Neural cell (in vitro differentiated cells): ENCODE data around the gene PTPRA. TPM values are rescaled to one million over a fixed set of nuclear protein-coding genes. Genes with fewer than 3 reads are reported as not detected.

Source experiments
- H2AFZ ChIP-seq: fragments of 200-600, 300-800 bp; sonication (generic), shearing (Covaris generic); 2 replicates; pipeline ENCODE4 v1.6.0; 2014; ENCODE audit warnings: low read depth, mild to moderate bottlenecking, antibody characterized with exemption, low read length, moderate library complexity
- H3F3A ChIP-seq: fragments of 200-600 bp; shearing (Covaris generic); 2 replicates; pipeline ENCODE4 v1.6.1; 2016; ENCODE audit warnings: mild to moderate bottlenecking, moderate library complexity, mixed read lengths, antibody characterized with exemption, low read length; ENCODE audit not compliant: insufficient read depth, poor library complexity, severe bottlenecking
- H3K27ac ChIP-seq: fragments of 200-600, 300-800 bp; sonication (generic), shearing (Covaris generic); 2 replicates; pipeline ENCODE4 v1.5.1; 2014; ENCODE audit warnings: mild to moderate bottlenecking, low read length, moderate library complexity
- H3K27me3 ChIP-seq: fragments of 300-800, 200-600 bp; sonication (generic), shearing (Covaris generic); 2 replicates; pipeline ENCODE4 v1.6.0; 2014; ENCODE audit warnings: mild to moderate bottlenecking, low read depth, low read length, moderate library complexity; ENCODE audit not compliant: insufficient read depth
- H3K36me3 ChIP-seq: fragments of 300-800, 200-600 bp; sonication (generic), shearing (Covaris generic); 2 replicates; pipeline ENCODE4 v1.5.1; 2014; ENCODE audit warnings: mild to moderate bottlenecking, antibody characterized with exemption, low read length, moderate library complexity; ENCODE audit not compliant: insufficient read depth
- H3K4me2 ChIP-seq: fragments of 300-800, 200-600 bp; sonication (generic), shearing (Covaris generic); 2 replicates; pipeline ENCODE4 v1.6.0; 2014; ENCODE audit warnings: mild to moderate bottlenecking, low read length
- H3K4me3 ChIP-seq: fragments of 300-800, 200-600 bp; sonication (generic), shearing (Covaris generic); 2 replicates; pipeline ENCODE4 v1.5.1; 2014; ENCODE audit warnings: mild to moderate bottlenecking, low read length, moderate library complexity
- H3K79me2 ChIP-seq: fragments of 200-600 bp; shearing (Covaris generic); replicated peaks from 2 replicates; pipeline ENCODE4 v1.6.0; 2014; ENCODE audit warnings: mild to moderate bottlenecking, low read length, moderate library complexity; ENCODE audit not compliant: insufficient read depth
- H3K9ac ChIP-seq: fragments of 300-800, 200-600 bp; sonication (generic), shearing (Covaris generic); 2 replicates; pipeline ENCODE4 v1.6.1; 2016; ENCODE audit warnings: mild to moderate bottlenecking, low read length, mixed read lengths
- H3K9me2 ChIP-seq: fragments of 200-600 bp; shearing (Covaris generic); 2 replicates; pipeline ENCODE4 v1.6.1; 2016; ENCODE audit warnings: mild to moderate bottlenecking, low read length, mixed read lengths; ENCODE audit not compliant: insufficient read depth
- H3K9me3 ChIP-seq: fragments of 200-600, 300-800 bp; sonication (generic), shearing (Covaris generic); 2 replicates; pipeline ENCODE4 v1.6.1; 2016; ENCODE audit warnings: mild to moderate bottlenecking, mixed run types, low read length, moderate library complexity, mixed read lengths
- H4K20me1 ChIP-seq: fragments of 200-600 bp; shearing (Covaris generic); 2 replicates; pipeline ENCODE4 v1.6.1; 2016; ENCODE audit warnings: mild to moderate bottlenecking, mixed run types; ENCODE audit not compliant: insufficient read depth
- CTCF ChIP-seq: fragments of 450-650 bp; IDR thresholded peaks from 2 replicates; pipeline ENCODE4 v1.5.1; 2014; ENCODE audit warnings: antibody characterized with exemption, mild to moderate bottlenecking, moderate library complexity; ENCODE audit not compliant: poor library complexity, severe bottlenecking
- EP300 ChIP-seq: fragments of 450-650 bp; conservative IDR thresholded peaks from 2 replicates; pipeline ENCODE4 v1.6.1; 2014; ENCODE audit warnings: antibody characterized with exemption, mild to moderate bottlenecking, moderate library complexity; ENCODE audit not compliant: poor library complexity, severe bottlenecking
- EZH2 ChIP-seq: fragments of 200-600, 300-800 bp; shearing (Covaris generic), sonication (generic); IDR thresholded peaks from 2 replicates; pipeline ENCODE4 v1.6.1; 2014; ENCODE audit warnings: antibody characterized with exemption, low read length, borderline replicate concordance, mild to moderate bottlenecking; ENCODE audit not compliant: insufficient read depth, poor library complexity, severe bottlenecking
- MXI1 ChIP-seq: fragments of 450-650 bp; conservative IDR thresholded peaks from 2 replicates; pipeline ENCODE4 v1.6.1; 2014; ENCODE audit warnings: antibody characterized with exemption, mild to moderate bottlenecking; ENCODE audit not compliant: poor library complexity, severe bottlenecking
- POLR2AphosphoS5 ChIP-seq: IDR thresholded peaks from 2 replicates; pipeline ENCODE4 v1.6.1; 2012
- RAD21 ChIP-seq: fragments of 450-650 bp; conservative IDR thresholded peaks from 2 replicates; pipeline ENCODE4 v1.6.1; 2014; ENCODE audit warnings: antibody characterized with exemption, mild to moderate bottlenecking, moderate library complexity
- SMC3 ChIP-seq: fragments of 450-650 bp; conservative IDR thresholded peaks from 2 replicates; pipeline ENCODE4 v1.6.1; 2014; ENCODE audit warnings: antibody characterized with exemption, mild to moderate bottlenecking, moderate library complexity; ENCODE audit not compliant: poor library complexity
- TAF1 ChIP-seq: IDR thresholded peaks from 2 replicates; pipeline ENCODE4 v1.6.1; 2012; ENCODE audit warnings: low read depth
- polyA plus RNA-seq: library from polyadenylated mRNA; depleted of rRNA; stranded (reverse); fragments of >200 nt; gene quantifications from 2 replicates; pipeline ENCODE4 v1.2.3, GENCODE V29; 2014
- TF ChIP-seq, protein P1 (sequence below): IDR thresholded peaks from 2 replicates; pipeline ENCODE4 v1.6.1; 2012; ENCODE audit warnings: borderline replicate concordance

Gene PTPRA
- polyA plus RNA-seq, 1 donor from 2014 or later: 68.2 TPM

GRCh38 chr20:2984956-2985661, 111.8 kb downstream of the PTPRA start:
- H3F3A ChIP-seq: no peaks in the 10 kb centered on the region
- H3K9ac ChIP-seq: no peak overlapping the region
- H3K27me3 ChIP-seq: no peaks in the 10 kb centered on the region
- H3K4me3 ChIP-seq: no peak overlapping the region
- no peaks in the 10 kb centered on the region for H3K36me3 ChIP-seq
- no peaks in the 10 kb centered on the region for H4K20me1 ChIP-seq
- no peak overlapping the region for H3K4me2 ChIP-seq
- H2AFZ ChIP-seq: no peak overlapping the region
- no peaks in the 10 kb centered on the region for H3K9me2 ChIP-seq
- no peak overlapping the region for H3K27ac ChIP-seq
- no peaks in the 10 kb centered on the region for H3K79me2 ChIP-seq
- no peak for TF ChIP-seq CTCF
- H3K9me3 ChIP-seq: no peaks in the 10 kb centered on the region

GRCh38 chr20:2986466-2986865, 113.2 kb downstream of the PTPRA start:
- Histone ChIP-seq H3K4me3 (no peak overlapping the region), H4K20me1 (no peaks in the 10 kb centered on the region), H3K9ac (no peak overlapping the region), H3K4me2 (no peak overlapping the region), H3K36me3 (no peaks in the 10 kb centered on the region), H3K27ac (no peak overlapping the region), H3K9me3 (no peaks in the 10 kb centered on the region), H3K27me3 (no peaks in the 10 kb centered on the region), H2AFZ (no peak overlapping the region), H3K79me2 (no peaks in the 10 kb centered on the region), H3K9me2 (no peaks in the 10 kb centered on the region), H3F3A (no peaks in the 10 kb centered on the region)
- TF ChIP-seq SMC3 (no peak), CTCF (no peak), MXI1 (no peak), POLR2AphosphoS5 (no peak), EZH2 (no peak), RAD21 (no peak), EP300 (no peak), TAF1 (no peak)
- TF ChIP-seq, protein P1, sequence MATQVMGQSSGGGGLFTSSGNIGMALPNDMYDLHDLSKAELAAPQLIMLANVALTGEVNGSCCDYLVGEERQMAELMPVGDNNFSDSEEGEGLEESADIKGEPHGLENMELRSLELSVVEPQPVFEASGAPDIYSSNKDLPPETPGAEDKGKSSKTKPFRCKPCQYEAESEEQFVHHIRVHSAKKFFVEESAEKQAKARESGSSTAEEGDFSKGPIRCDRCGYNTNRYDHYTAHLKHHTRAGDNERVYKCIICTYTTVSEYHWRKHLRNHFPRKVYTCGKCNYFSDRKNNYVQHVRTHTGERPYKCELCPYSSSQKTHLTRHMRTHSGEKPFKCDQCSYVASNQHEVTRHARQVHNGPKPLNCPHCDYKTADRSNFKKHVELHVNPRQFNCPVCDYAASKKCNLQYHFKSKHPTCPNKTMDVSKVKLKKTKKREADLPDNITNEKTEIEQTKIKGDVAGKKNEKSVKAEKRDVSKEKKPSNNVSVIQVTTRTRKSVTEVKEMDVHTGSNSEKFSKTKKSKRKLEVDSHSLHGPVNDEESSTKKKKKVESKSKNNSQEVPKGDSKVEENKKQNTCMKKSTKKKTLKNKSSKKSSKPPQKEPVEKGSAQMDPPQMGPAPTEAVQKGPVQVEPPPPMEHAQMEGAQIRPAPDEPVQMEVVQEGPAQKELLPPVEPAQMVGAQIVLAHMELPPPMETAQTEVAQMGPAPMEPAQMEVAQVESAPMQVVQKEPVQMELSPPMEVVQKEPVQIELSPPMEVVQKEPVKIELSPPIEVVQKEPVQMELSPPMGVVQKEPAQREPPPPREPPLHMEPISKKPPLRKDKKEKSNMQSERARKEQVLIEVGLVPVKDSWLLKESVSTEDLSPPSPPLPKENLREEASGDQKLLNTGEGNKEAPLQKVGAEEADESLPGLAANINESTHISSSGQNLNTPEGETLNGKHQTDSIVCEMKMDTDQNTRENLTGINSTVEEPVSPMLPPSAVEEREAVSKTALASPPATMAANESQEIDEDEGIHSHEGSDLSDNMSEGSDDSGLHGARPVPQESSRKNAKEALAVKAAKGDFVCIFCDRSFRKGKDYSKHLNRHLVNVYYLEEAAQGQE: no peak
